Measurements from ENCODE around the gene DPEP1.
"Not testable (repeated sequence)": the region's sequence is repeated elsewhere in the genome, so short reads cannot be mapped to it uniquely, and the experiment has no call there.

Gene DPEP1

GRCh38 chr16:89656435-89657121 is 43.1 kb downstream of the DPEP1 start:
- DNase-seq = no peak

GRCh38 chr16:89657442-89658220 is 44.2 kb downstream of the DPEP1 start, which contains the start of the genes CHMP1A and SPATA33:
Gene CHMP1A, minus strand, starts transcription at chr16:89657708. Its CDS starts 120 bp downstream, at chr16:89657588.
Gene SPATA33, plus strand, starts transcription at chr16:89657836. Its CDS starts 76 bp downstream, at chr16:89657912.
- peak; percentile 72 for DNase-seq

GRCh38 chr16:89658221-89658879 is 44.9 kb downstream of the DPEP1 start:
- DNase-seq = no peak

- no peak for DNase-seq
These were observed 46.7 kb downstream of the DPEP1 start for GRCh38 chr16:89660146-89660545.

- DNase-seq = no peak
These were observed 47.8 kb downstream of the DPEP1 start for GRCh38 chr16:89661215-89661614.

- DNase-seq = not testable (repeated sequence)
These were observed 50.8 kb downstream of the DPEP1 start for GRCh38 chr16:89664238-89664637.

- DNase-seq = not testable (repeated sequence)
These were observed 53.6 kb downstream of the DPEP1 start for GRCh38 chr16:89667000-89667399.

- DNase-seq = no peak
These were observed 54.2 kb downstream of the DPEP1 start for GRCh38 chr16:89667633-89668032.

- no peak for DNase-seq
These were observed 55.3 kb downstream of the DPEP1 start for GRCh38 chr16:89668790-89669158.

- no peak for DNase-seq
These were observed 56.3 kb downstream of the DPEP1 start for GRCh38 chr16:89669755-89670154.

- DNase-seq = no peak
These were observed 57.3 kb downstream of the DPEP1 start for GRCh38 chr16:89670496-89671431.

GRCh38 chr16:89671565-89671964 is 58.1 kb downstream of the DPEP1 start:
- DNase-seq = not testable (repeated sequence)

GRCh38 chr16:89672177-89672941 is 58.9 kb downstream of the DPEP1 start:
- no peak for DNase-seq

GRCh38 chr16:89678258-89678657 is 64.8 kb downstream of the DPEP1 start:
- no peak for DNase-seq

- DNase-seq = no peak
These were observed 72.5 kb downstream of the DPEP1 start for GRCh38 chr16:89685916-89686315.

GRCh38 chr16:89686520-89687091 is 73.2 kb downstream of the DPEP1 start, which contains the start of gene CDK10:
Gene CDK10, plus strand, starts transcription at chr16:89686689. Its CDS starts 22 bp downstream, at chr16:89686711.
- DNase-seq = peak; percentile 56

GRCh38 chr16:89687092-89687940 is 73.9 kb downstream of the DPEP1 start:
- DNase-seq = no peak

All from NK-92 treated with Interleukin-12 subunit alpha and Interleukin-12 subunit beta, amount 100 ng/mL, for 24 hours (cell line).